Sigmoid colon (tissue), 7 donors: ENCODE data around the gene LASP1. TPM values are rescaled to one million over a fixed set of nuclear protein-coding genes. Genes with fewer than 3 reads are reported as not detected.

Experiments used
- DNase-seq: peaks from one replicate; pipeline ENCODE4 v3.0.0-alpha.2; 2019
- H3K27ac ChIP-seq, 4 donors: fragments of 200-600 bp; sonication (generic); one replicate each; pipeline ENCODE4 v1.5.1; 2016 to 2019; ENCODE audit warnings: mild to moderate bottlenecking in 1 of 4
- H3K27me3 ChIP-seq, 3 donors: fragments of 200-600 bp; sonication (generic); one replicate each; pipeline ENCODE4 v1.5.1; 2019; ENCODE audit warnings: mild to moderate bottlenecking in 1 of 3
- H3K36me3 ChIP-seq, 4 donors: fragments of 200-600 bp; sonication (generic); one replicate each; pipeline ENCODE4 v1.5.1; 2016 to 2019
- H3K4me1 ChIP-seq, 4 donors: fragments of 200-600 bp; sonication (generic); one replicate each; pipeline ENCODE4 v1.5.1; 2017 to 2019
- H3K4me3 ChIP-seq, 4 donors: fragments of 200-600 bp; sonication (generic); one replicate each; pipeline ENCODE4 v1.5.1; 2017 to 2019; ENCODE audit warnings: mild to moderate bottlenecking in 2 of 4, moderate library complexity in 1 of 4
- H3K9me3 ChIP-seq, 4 donors: fragments of 200-600 bp in 3 of 4; sonication (generic) in 3 of 4; one replicate each; pipeline versions ENCODE4 v1.5.1 to v1.6.1; 2013 to 2019
- CTCF ChIP-seq, 4 experiments: fragments of 450-650 bp in 3 of 4; fragments of 200-600 bp in 1 of 4; IDR thresholded peaks; one replicate each; pipeline ENCODE4 v1.5.1; 2016 to 2019; ENCODE audit warnings: antibody characterized with exemption in 4 of 4, mild to moderate bottlenecking in 3 of 4, moderate library complexity in 2 of 4
- EP300 ChIP-seq, 4 donors: sonication (generic); formaldehyde crosslinking; IDR thresholded peaks; one replicate each; pipeline ENCODE4 v1.6.1; 2017; ENCODE audit warnings: antibody characterized with exemption in 4 of 4
- POLR2A ChIP-seq, 2 donors: fragments of 450-650 bp; IDR thresholded peaks; one replicate each; pipeline ENCODE4 v1.6.1; 2016; ENCODE audit warnings: antibody characterized with exemption in 2 of 2, mild to moderate bottlenecking in 2 of 2, moderate library complexity in 2 of 2
- POLR2AphosphoS5 ChIP-seq, 4 donors: sonication (generic); formaldehyde crosslinking; IDR thresholded peaks; one replicate each; pipeline ENCODE4 v1.6.1; 2017; ENCODE audit warnings: antibody characterized with exemption in 4 of 4
- WGBS, 2 donors: extraction: QIAGEN DNeasy Blood & Tissue Kit; methylation state at CpG; one replicate each; pipeline ENCODE4 v1.1.7; 2013; 5-methylcytosine and 5-hydroxymethylcytosine counted together
- intact Hi-C: fragments of 100-400 bp; cut with DNase I; formaldehyde crosslinking; loops from one replicate; pipeline ENCODE4 v1.15.1; 2023
- polyA plus RNA-seq, 3 donors: library from polyadenylated mRNA; stranded (reverse); fragments of 200-250 nt; gene quantifications; one replicate each; pipeline ENCODE4 v1.2.3, GENCODE V29; 2013
- total RNA-seq, 4 donors: library from RNA; depleted of rRNA; stranded (reverse); fragments of >200 nt; gene quantifications; one replicate each; pipeline ENCODE4 v1.1.0, GENCODE V29; 2016
- donor health status: healthy with polysubstance abuse.
- donor health status: Bipolar disorder and iron deficiency.
- donor health status: healthy.

The LASP1 gene
- total and polyA plus RNA-seq, 7 donors, result 27.6 to 205 (median 64.8) TPM

GRCh38 chr17:38906460-38907228 is 36.8 kb downstream of the LASP1 start:
- peak overlapping the region in 3 of 4 donors; percentile 10 to 58 (median 25) for H3K27ac ChIP-seq
- H3K4me1 ChIP-seq, result peaks cover 0 to 42% (median 23%) of the 10 kb centered on the region in 4 donors
- intact Hi-C loops, result no loop called here

DNA sequence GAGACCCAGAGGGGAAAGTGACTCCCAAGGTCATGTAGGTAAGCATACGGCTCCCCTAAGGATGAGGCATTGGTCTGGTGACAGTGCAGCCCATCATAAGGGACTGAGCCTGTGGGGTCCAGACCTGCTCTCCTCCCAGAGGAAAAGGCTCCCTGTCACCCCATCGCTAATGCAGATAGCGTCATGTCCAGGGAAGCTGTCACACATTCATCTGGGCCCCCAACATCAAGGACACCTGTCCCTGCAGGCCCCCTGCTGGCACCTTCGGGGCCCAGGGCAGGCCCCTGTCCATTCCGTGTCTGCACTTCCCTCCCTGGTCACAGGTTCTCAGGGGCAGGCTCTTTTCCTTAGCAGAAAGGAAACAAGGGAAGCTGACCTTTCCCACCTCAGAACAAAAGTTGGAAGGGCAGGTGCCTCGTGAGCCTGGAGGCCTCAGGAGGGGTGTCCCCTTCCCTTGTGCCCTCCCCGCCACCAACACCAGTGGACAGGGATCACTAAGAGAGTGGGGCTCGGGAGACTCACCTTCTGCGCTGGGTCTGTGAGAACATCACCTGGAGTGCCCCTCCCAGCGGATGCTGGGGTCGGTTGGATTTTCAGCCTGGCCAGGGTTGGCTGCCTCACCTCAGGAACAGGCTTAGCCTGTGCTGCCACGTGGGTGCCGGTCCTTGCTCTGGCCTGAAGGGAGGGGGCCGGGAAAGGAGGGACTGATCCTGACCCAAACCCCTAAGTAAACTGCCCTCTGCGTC is 38.2 kb downstream of the LASP1 start:
- Histone ChIP-seq H3K4me3 (no peak overlapping the region), H3K4me1 (peaks cover 0 to 50% (median 33%) of the 10 kb centered on the region in 4 donors)

More at GRCh38 chr17:38906460-38907228, 36.8 kb downstream of the LASP1 start:
- Histone ChIP-seq H3K9me3 (no peaks in the 10 kb centered on the region), H3K36me3 (peaks cover 0 to 37% (median 19%) of the 10 kb centered on the region in 4 donors), H3K27me3 (no peaks in the 10 kb centered on the region), H3K4me3 (no peak overlapping the region)
- WGBS, 2 donors, result 73 to 82% methylated on average over 7 of the region's 7 CpGs
- no peak for DNase-seq
- TF ChIP-seq EP300 (IDR thresholded peaks at IDR 0.05), result no peak
- no peak for TF ChIP-seq POLR2A (IDR thresholded peaks at IDR 0.05)
- TF ChIP-seq CTCF (IDR thresholded peaks at IDR 0.05), result no peak
- no peak for TF ChIP-seq POLR2AphosphoS5 (IDR thresholded peaks at IDR 0.05)

DNA sequence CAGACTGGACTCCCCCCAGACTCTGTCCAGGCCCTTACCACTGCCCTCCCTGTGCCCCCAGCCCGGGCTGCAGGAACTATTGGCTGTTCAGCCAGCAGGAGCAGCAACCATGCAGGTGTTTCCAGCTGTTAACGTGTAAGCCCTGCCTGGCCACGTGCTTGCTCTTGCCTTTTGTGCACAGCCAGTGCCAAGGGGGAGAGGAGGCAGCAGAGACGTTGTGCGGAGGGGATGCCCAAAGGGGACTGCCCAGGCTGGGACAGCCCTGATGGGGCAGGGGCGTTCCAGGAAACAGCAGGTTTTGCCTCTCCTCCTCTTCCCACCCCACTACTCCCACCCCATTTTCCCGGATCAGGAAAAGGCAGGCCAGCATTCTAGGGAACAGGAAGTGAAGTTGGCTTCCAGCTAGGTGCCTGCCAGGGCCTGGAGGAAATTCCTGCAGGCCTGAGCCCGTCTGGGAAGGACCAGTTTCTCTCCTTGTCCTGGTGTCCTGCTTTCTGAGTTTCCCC is 38.9 kb downstream of the LASP1 start:
- H3K9me3 ChIP-seq, result no peaks in the 10 kb centered on the region
- peak in 2 of 4 donors; percentile 9 to 12 for TF ChIP-seq POLR2AphosphoS5 (IDR thresholded peaks at IDR 0.05)
- no peak for TF ChIP-seq POLR2A (IDR thresholded peaks at IDR 0.05)
- H3K4me1 ChIP-seq, result peaks cover 0 to 56% (median 37%) of the 10 kb centered on the region in 4 donors
- DNase-seq, result peak; percentile 68
- no peaks in the 10 kb centered on the region for H3K27me3 ChIP-seq
- 54 to 59% methylated on average over 8 of the region's 8 CpGs for WGBS, 2 donors
- H3K4me3 ChIP-seq, result no peak overlapping the region
- peak overlapping the region in 3 of 4 donors; percentile 28 to 58 (median 46) for H3K27ac ChIP-seq
- peaks cover 0 to 29% (median 14%) of the 10 kb centered on the region in 4 donors for H3K36me3 ChIP-seq
- intact Hi-C loops, result no loop called here

More for the DNA sequence above, 38.2 kb downstream of the LASP1 start:
- no peak for TF ChIP-seq EP300 (IDR thresholded peaks at IDR 0.05)
- no peak for TF ChIP-seq CTCF (IDR thresholded peaks at IDR 0.05)
- no peak for TF ChIP-seq POLR2A (IDR thresholded peaks at IDR 0.05)
- no peak for TF ChIP-seq POLR2AphosphoS5 (IDR thresholded peaks at IDR 0.05)
- no peaks in the 10 kb centered on the region for H3K27me3 ChIP-seq
- peaks cover 0 to 30% (median 18%) of the 10 kb centered on the region in 4 donors for H3K36me3 ChIP-seq
- H3K9me3 ChIP-seq, result no peaks in the 10 kb centered on the region
- DNase-seq, result no peak
- WGBS, 2 donors, result 75 to 77% methylated on average over 15 of the region's 15 CpGs
- peak overlapping the region; percentile 9 to 58 (median 37) for H3K27ac ChIP-seq
- intact Hi-C loops, result no loop called here

DNA sequence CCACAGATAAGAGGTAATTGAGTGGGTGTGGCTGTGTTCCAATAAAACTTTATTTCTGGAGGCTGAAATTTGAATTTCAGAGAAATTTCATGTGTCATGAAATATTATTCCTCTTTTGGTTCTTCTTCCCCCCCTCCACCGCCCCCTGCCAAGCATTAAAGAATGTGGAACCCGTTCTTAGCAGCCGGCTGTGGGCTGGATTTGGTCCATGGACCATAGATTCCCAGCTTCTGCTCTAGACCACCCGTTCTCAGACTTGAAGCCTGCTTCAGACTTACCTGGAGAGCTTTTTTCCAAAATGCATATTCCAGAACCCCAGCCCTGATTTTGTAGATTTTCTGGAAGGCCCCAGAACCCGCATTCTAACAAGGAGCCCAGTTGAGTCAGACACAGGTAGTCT is 40.5 kb downstream of the LASP1 start:
- peak; percentile 17 for DNase-seq
- intact Hi-C loops, result no loop called here
- Histone ChIP-seq H3K36me3 (peaks cover 6 to 27% (median 19%) of the 10 kb centered on the region in 4 donors), H3K27me3 (no peaks in the 10 kb centered on the region), H3K4me1 (peaks cover 0 to 72% (median 45%) of the 10 kb centered on the region in 4 donors), H3K27ac (no peak overlapping the region), H3K4me3 (no peak overlapping the region), H3K9me3 (no peaks in the 10 kb centered on the region)
- TF ChIP-seq POLR2AphosphoS5 (IDR thresholded peaks at IDR 0.05) (no peak), CTCF (IDR thresholded peaks at IDR 0.05) (no peak), POLR2A (IDR thresholded peaks at IDR 0.05) (no peak)
- 87 to 89% methylated on average over 5 of the region's 5 CpGs for WGBS, 2 donors
